Astrocyte of the hippocampus (primary cell): ENCODE measurements around the gene TJP1.
"Not testable (repeated sequence)": the region's sequence is repeated elsewhere in the genome, so short reads cannot be mapped to it uniquely, and the experiment has no call there.

Experiments
- DNase-seq: peaks from one replicate; pipeline ENCODE4 v3.0.0; 2011; ENCODE audit warnings: low read depth, low spot score

TJP1 gene

DNA sequence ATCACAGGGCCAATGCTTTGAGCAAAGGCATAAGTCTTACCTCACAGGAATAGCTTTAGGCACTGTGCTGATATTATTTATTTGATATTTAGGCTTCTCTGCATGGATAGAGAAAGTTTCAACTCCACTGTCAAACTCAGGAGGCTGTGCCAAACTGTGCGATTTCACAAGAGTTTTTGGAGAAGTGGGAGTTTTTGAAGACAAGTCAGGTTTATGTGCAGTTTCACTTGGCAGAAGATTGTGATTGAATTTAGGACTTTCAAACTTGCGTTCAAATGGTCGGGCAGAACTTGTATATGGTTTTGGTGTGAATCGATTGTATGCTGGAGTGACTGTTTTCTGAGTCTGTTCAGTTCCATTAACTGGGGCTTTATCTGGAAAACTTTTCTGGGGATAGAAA is 113.7 kb downstream of the TJP1 start:
- DNase-seq, result no peak

DNA sequence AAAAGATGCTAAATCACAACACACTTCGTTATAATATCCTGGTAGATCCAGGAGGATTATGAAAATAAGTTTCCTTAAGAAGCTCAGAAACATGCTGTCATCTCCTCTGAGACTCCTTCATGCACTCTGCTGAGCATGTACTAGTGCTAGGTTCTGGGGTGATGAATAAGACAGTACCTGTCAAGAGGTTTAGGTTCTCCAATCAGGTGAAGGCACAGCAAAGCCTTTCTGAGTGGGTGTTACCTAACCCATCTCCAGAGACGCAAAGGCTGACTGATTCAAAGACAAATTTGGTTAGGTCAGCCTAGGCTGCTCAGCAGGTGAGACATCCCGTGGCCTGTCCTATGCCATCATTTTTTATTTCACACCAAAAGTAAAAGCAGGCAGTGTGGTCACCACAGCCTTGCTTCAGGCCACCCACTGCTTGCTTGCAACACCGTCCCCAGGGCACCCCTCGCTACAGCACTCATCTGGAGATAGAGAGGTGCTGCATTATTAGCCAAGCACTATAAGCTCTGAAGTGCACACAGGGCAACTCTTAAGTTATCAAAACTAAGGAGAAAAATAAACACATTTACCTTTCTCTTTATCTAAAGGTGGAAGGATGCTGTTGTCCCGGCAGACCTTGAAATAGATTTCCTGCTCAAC is 117.2 kb downstream of the TJP1 start:
- no peak for DNase-seq

DNA sequence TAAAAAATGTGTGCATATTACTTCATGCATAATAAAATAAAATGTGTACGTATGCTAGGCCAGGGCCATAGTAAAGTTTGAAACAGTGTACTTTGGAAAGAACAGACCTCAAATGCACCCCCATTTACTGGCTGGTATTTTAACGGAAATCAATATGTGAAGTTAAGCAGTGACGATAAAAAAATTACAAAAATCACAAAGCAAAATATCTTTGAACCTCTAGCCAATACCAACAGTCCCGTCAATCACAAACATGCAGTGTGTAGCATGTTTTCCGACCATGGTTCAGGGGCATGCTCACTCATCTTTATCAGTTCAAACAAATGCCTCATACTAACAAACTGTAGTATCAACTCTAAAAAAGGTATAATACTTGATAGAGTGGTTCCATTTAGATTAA is 121.1 kb downstream of the TJP1 start:
- DNase-seq, result no peak

DNA sequence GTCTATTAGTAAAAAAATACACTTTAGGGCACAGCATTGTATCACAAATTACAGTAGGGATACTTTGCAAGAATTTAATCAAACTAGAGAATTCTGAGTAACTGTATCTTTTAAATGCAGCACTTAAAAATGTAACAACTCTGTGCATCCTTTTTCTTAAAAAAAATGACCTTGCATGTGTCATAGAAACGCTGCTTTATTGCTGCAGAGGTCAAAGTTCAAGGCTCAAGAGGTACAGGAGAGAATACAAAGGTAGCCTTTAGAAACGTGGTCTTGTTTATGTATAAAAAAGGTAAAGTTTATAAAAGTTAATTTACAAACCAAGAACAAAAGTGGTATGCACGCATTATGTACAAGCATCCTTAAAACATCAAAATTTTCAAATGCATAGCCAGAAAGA is 122.0 kb downstream of the TJP1 start:
- no peak for DNase-seq

DNA sequence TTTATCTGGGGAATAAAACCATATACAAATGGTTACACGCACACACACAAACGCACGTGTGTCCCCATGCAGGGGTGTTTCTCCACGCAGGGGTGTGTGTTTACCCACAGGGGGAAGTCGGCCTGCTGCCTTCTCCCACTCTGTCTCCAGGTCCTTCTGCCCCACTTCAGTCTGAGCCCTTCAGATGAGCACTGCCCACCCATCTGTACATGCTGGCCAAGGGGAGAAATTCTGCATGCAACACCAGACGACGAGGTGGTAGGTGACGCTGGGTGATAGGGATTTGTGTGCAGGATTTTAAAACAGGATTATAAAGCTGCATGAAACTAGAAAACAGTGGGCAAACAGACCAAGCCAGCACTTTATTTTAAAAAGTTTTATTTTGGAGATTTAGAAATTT is 122.5 kb downstream of the TJP1 start:
- no peak for DNase-seq

DNA sequence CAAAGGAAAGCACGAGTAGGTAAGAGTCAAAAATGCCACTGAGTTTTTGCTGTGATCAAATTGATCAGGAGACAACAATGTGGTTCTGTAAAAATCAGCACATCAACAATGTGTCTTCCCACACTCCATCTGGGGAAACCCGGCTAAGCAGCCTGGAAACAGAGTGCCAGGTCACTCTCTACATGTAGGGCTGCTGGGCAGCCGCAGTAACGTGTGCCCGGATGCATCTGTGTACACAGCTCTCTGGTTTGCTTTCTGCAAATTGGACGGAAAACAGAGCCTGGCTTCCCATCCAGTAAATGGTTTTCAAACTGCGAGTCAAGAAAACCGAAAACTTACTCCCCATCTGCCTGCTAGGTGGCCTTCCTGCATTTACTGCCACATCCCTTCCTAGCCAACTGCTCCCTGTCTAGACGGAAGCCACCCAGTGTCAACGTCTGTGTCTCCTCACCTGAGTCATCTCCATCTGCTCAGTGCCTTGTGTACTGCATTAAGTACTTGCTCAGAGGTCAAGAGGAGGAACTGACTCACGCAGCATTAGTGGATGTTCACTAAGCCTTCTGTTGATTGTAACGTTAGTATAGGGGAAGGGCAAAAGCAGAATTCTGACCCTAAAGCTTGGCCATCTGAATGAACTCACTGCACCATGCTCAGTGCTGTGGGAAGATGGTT is 124.1 kb downstream of the TJP1 start:
- DNase-seq, result peak; percentile 40

DNA sequence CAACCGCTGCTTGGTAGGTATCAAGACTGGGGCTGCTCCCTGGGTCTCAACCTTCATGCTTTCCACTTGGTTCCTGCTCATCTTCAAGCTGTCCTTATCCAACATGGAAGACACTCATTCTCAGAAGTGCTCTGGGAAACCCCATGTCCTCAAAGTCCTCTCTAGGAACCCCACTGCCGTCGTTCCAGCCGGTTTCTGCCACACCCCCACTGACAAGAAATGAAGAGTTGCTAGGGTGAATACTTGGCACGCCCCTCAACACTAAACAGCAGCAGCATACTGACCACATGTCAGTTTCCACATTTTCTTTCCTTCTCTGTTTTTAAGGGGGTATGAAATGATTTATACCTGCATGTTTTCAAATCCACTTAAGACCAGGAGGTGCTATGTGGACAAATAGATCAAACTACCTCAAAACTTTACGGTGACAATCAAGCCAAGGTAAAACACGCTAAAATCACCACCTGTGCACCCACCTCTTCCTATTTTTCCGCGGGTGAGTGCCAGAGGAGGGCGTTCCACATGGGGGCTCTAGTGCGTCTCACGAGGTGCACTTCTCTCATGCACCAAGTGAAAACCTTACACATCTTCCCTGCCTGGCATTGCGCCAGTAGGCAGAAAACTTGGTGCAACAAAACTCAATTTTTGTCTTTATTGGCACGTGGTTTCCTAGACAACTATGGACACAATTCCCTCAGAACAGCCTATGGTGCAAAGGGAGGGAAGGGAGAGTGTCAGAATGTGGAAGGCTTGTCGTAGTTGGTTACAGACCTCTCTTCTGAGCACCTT is 125.1 kb downstream of the TJP1 start:
- DNase-seq, result no peak

DNA sequence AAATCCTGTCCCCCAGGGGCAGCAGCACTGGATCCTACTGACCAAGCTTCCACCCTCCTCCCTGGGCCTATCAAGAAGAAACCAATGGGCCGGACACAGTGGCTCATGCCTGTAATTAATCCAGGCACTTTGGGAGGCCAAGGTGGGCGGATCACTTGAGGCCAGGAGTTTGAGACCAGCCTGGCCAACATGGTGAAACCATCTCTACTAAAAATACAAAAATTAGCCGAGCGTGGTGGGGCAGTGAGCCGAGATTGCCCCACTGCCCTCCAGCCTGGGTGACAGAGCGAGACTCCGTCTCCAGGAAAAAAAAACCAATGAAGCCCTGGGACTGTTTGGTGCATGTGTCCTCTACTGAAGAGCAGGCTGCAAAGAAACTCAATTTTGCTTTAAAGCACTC is 125.8 kb downstream of the TJP1 start:
- not testable (repeated sequence) for DNase-seq

DNA sequence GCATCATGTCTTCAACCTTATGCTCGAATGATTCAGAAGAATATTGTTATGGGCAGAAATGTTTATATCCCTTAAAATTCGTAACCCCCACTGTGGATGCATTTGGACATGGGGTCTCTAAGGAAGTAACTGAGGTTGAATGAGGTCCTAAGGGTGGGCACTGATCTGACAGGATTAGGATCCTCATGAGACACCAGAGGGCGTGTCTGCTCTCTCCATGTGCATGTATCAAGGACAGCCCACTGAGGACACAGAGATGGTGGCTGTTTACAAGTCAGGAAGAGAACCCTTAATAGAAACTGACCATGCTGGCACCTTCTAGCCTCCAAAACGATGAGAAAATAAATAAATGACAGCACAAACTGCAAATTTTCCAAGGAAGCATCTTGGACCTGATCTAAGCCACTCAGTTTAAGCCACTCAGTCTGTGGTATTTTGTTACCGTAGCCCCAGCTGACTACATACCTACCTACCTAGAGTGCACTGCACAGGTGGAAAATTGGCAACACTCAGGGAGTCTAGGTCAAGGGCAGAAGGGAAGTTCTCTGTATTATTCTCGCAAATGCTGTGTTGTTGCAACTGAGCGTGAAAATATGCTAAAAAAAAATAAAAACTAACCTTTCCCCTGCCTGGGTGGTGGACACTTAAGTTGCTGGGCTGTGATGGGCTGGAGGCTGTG is 126.6 kb downstream of the TJP1 start:
- DNase-seq, result no peak

DNA sequence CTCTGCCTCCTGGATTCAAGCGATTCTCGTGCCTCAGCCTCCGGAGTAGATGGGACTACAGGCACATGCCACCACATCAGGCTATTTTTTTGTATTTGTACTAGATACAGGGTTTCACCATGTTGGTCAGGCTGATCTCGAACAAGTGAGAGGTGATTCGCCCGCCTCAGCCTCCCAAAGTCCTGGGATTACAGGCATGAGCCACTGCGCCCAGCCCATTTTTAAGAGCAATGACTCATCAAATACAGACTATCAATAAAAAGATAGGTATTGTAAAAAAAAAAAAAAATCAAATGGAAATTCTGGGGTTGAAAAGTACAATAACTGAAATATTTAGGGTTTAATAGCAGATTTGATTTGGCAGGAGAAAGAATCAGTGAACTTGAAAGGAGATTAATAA is 129.0 kb downstream of the TJP1 start:
- DNase-seq, result no peak

DNA sequence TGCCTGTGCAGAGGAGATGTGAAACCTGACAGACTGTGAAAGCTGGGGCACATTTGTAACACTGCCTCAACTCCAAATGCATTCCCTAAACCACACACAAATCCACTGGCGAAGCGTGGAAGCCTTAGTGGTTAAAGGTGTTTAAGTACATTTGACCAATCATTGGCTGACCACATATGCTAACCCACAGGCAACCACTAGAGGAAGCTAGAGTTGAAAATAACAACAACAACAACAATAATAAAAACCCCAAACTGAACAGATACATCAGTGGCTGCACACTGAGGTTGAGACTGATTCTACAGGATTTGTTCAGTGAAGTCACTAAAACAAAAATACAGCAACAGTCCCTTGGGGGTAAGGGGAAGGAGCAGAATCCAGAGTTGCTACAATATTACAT is 129.7 kb downstream of the TJP1 start:
- DNase-seq, result no peak

DNA sequence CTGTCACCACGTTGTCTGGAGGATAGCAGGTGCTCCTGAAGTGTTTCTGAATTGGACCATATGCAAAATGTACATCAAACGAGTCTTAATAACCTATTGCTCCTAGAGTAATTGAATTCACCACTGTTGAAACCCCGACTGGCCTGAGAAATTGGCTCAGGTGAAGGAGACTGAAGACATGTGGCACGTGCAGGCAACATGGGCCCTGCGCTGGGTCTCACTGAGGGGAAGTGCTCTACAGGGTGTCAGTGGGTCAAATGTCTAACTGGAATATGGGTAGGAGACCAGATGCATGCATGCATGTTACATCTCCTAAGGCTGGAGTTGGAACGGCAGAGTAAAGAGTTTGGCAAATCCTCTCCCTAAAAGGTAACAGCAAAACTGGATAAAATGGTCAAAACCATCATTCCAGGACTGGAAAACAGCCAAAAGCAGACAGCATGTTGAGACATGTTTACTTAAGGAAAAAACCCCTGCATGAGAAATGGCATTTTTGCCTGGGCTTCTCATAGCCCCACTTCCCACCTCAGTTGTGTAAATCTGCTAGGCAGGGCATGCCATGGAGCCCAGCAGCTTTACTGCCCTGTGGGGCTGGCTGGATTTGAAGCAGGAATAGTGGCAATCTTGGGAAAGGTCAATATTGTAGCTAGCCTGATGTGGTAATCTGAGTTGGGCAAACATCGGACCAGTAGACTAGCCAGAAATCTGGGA is 131.3 kb downstream of the TJP1 start:
- DNase-seq, result peak; percentile 35

DNA sequence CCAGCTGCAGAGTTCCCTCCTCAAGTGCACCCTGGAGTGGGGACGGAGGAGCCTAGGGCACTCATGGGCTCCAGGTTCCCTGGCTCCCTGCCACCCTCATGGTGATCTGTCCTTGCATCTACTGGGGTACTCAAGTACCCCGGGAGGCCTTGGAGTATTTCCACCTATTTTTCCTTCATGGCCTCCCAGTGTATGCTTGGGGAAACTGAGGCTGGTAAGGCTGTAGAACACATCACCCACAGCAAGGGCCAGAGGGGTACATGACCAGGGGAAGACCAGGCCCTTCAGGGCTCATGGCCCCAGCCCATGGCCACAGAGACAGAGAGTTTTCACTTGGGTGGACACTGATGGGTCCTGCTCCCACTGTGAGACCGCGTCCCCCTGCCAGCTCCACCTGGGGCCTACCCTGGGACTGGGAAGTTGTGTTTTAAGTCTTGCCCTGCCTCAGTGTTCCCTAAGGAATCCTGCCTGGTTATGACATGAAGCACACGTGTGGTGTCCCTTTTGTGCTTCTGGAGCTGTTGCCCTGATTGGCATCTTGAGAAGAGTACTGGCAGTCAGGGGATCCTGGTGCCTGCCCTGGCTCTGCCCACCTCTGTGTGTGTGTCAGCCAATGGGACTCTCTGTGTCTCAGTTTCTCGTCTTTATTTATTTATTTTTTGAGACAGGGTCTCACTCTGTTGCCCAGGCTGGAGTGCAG is 132.8 kb downstream of the TJP1 start:
- no peak for DNase-seq

DNA sequence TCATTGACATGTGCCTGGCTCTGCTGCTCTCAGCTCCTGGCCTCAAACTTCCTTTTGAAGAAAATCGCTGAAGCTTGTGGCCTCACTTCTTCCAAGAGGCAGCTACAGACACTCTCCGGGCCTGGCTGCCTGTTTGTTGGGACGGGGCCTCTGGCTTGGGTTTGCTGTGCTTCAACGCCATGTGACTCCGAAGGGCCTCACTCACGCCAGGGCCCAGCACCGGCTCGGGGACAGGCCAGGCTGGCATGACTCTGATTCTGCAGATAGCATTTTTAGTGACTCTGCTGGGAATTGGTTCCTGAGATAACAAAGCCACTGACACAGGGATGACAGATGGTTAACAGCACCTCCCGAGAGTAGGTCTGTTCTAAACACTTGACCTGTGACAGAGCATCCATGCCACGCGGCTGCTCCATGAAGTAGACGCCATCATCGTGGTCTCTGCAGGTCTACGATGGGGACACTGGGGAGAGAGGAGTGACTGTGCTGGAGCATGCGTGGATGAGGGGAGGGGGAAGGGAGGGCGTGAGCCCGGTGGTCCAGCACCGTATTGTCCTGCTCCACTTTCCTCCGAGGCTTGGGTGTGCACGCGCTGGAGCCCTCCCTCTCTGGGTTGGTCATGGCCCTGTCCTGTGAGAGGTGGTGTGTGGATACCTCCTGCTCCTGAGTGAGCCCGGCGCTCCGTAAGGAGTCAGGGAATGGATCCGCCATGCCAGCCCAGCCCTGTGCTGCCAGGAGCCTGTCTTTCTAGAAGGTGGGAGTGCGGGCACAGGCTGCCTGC is 133.6 kb downstream of the TJP1 start:
- DNase-seq, result no peak

DNA sequence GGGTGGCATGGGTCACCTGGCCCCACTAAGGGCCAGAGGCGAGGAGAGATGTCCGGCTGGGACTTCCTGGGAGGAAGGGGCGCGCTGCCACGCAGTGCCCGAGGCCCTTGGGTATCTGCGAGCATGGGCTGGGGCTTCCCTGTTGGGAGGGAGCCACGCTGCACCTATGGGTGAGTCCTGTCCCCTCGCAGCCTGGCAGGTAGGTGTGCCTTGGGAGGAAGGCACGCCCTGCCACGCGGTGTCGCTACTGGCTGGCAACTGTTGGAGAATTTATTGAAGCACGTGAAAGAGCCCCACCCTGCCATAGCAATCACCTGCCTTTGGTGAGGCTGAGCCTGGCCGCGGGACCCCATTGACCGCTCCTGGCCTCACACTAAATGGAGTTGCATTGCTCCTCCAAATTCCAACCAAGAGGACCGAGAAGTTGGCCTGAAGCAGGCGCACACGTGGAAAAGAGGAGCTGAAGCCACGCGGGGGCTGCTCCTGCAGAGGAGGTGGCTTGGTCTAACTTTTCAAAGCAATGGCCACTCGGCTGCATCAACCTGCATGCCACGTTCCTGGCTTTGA is 134.2 kb downstream of the TJP1 start:
- no peak for DNase-seq

DNA sequence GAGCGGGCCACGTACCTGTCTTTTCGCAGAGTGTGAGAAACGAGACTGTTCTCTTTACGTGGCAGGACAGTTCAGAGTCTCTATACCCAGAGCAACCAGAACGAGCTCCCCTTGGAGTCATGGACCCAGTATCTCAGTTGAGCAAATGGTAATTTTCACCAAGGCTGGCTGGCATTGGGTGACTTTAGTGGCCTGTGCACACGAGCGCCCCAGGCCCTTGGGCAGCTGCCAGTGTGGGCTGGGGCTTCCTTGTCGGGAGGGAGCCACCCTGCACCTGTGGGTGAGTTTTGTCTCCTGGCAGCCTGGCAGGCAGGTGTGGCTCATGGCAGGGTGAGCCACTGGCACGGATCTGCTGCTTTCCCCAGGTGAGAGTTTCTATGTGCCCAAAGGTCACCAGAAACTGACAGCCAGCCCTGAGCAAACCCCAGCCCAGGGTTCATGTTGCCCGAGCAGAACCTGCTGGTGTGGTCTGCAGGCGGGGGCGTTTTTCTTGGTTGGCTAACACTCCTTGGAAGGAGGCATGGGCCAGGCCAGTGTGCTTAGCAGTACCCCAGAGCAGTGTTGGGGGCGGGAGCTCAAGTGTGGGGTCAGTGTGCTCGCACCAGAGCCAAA is 135.0 kb downstream of the TJP1 start:
- no peak for DNase-seq

DNA sequence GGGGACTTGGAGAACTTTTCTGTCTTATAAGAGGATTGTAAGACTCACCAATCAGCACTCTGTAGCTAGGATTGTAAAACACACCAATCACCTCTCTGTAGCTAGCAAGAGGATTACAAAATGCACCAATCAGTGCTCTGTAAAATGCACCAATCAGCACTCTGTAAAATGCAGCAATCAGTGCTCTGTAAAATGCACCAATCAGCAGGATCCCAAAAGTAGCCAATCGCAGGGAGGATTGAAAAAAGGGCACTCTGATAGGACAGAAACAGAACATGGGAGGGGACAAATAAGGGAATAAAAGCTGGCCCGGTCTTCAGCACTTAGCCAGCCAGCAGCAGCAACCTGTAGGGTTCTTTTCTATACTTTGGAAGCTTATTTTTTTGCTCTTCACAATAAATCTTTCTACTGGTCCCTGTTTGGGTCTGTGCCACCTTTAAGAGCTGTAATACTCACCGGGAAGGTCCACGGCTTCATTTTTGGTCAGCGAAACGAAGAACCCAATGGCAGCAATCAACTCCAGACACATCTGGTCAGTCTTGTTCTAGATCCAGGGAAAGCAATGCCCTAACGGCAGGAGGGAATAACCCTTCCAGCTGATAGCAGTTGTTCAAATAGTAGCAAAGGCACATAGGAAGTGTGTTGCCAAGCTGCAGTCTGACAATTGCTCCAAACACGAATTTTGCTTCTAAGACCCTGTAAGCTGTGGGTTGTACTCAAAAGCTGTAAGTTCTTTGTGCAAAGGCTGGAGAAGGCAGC is 135.6 kb downstream of the TJP1 start:
- no peak for DNase-seq

DNA sequence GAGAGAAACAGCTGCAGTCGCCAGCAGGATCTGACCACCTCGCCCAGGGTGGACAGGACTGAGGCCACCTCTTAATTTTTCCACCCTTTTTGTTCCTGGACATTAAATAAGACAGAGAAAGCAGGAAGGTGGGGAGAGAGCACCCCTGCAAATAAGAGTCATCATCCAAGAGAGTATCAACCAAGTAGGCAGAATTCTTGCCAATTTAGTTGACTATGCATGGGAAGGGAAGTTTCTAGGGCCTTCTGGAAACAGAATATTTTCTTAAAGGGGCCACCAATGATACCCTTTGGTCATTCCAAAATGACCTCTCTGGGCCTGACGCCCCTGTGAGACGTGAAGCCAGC is 136.2 kb downstream of the TJP1 start:
- no peak for DNase-seq
